ENCODE data around the gene ACR.
"Not testable (repeated sequence)": the region's sequence is repeated elsewhere in the genome, so short reads cannot be mapped to it uniquely, and the experiment has no call there.

Gene ACR

DNA sequence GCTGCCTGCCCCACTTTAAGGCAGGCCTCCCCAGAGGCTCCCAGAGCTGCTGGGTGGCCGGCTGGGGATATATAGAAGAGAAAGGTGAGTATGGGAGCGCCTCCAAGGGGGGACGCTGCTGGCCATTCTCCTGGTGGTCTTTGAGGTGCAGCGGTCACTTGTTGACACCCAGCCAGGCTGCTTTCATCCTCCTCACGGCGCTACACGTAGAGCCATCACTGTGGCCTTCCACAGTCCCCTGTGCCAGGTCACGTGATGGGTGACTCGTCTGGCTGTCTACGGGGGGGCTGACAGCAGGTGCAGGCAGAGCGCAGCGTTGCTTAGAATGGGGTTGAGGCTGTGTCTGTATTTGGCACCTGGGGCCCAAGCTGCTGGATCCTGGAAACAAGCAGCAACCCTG, 1.9 kb downstream of the ACR start:
- Histone ChIP-seq H3K9me3 (ENCODE audit: insufficient read depth, low read length) (no peaks in the 10 kb centered on the region), H3K36me3 (ENCODE audit: low read length) (no peaks in the 10 kb centered on the region), H3K9ac (ENCODE audit: low read length) (no peak overlapping the region), H3K27me3 (ENCODE audit: low read length) (peaks cover 3% of the 10 kb centered on the region; the same call in 1 of the 2 replicates), H3F3A (ENCODE audit: insufficient read depth) (no peaks in the 10 kb centered on the region), H3K4me3 (ENCODE audit: insufficient read depth, low read length, poor library complexity, severe bottlenecking) (no peak overlapping the region), H3K79me2 (ENCODE audit: insufficient read depth, low read length) (no peaks in the 10 kb centered on the region), H2AFZ (ENCODE audit: low read depth, low read length, severe bottlenecking) (no peak overlapping the region), H3K4me2 (ENCODE audit: low read depth, low read length, poor library complexity, severe bottlenecking) (no peak overlapping the region), H3K9me2 (replicated peaks; ENCODE audit: insufficient read depth, low read length) (no peaks in the 10 kb centered on the region), H3K27ac (ENCODE audit: low read depth, low read length) (no peak overlapping the region), H4K20me1 (ENCODE audit: low read depth, low read length) (no peaks in the 10 kb centered on the region)
- TF ChIP-seq CTCF (IDR thresholded peaks at IDR 0.05; ENCODE audit: insufficient read depth, low read length, poor library complexity, severe bottlenecking) (no peak), EZH2phosphoT487 (conservative IDR thresholded peaks at IDR 0.05; ENCODE audit: low read length) (no peak)

GRCh38 chr22:50740714-50741113, 2.7 kb downstream of the ACR start:
- H2AFZ ChIP-seq (ENCODE audit: low read depth, low read length, severe bottlenecking); H3K36me3 ChIP-seq (ENCODE audit: low read length); H3F3A ChIP-seq (ENCODE audit: insufficient read depth); H3K9ac ChIP-seq (ENCODE audit: low read length); H3K4me3 ChIP-seq (ENCODE audit: insufficient read depth, low read length, poor library complexity, severe bottlenecking); H3K27me3 ChIP-seq (ENCODE audit: low read length); H4K20me1 ChIP-seq (ENCODE audit: low read depth, low read length); H3K9me2 ChIP-seq (replicated peaks; ENCODE audit: insufficient read depth, low read length); H3K27ac ChIP-seq (ENCODE audit: low read depth, low read length); H3K9me3 ChIP-seq (ENCODE audit: insufficient read depth, low read length); H3K4me2 ChIP-seq (ENCODE audit: low read depth, low read length, poor library complexity, severe bottlenecking); H3K79me2 ChIP-seq (ENCODE audit: insufficient read depth, low read length): not testable (repeated sequence)

DNA sequence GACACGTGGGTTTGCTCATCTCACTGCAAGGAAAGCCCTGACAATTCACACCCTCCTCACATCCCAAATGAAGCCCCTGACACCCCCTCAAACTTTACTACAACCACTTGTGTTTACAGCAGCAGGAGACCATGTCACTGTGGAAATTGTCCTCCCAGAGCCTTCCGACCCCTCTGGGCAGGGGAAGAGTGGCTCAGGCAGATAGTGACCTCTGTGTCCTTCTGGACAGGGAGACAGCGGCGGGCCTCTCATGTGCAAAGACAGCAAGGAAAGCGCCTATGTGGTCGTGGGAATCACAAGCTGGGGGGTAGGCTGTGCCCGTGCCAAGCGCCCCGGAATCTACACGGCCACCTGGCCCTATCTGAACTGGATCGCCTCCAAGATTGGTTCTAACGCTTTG, 6.4 kb downstream of the ACR start:
- H3K27ac ChIP-seq (ENCODE audit: low read depth, low read length); H2AFZ ChIP-seq (ENCODE audit: low read depth, low read length, severe bottlenecking); H3K27me3 ChIP-seq (ENCODE audit: low read length); H3K9me2 ChIP-seq (replicated peaks; ENCODE audit: insufficient read depth, low read length); H3K4me3 ChIP-seq (ENCODE audit: insufficient read depth, low read length, poor library complexity, severe bottlenecking); H3K9me3 ChIP-seq (ENCODE audit: insufficient read depth, low read length); H3F3A ChIP-seq (ENCODE audit: insufficient read depth); H4K20me1 ChIP-seq (ENCODE audit: low read depth, low read length); H3K9ac ChIP-seq (ENCODE audit: low read length); H3K36me3 ChIP-seq (ENCODE audit: low read length); H3K79me2 ChIP-seq (ENCODE audit: insufficient read depth, low read length); H3K4me2 ChIP-seq (ENCODE audit: low read depth, low read length, poor library complexity, severe bottlenecking): not testable (repeated sequence)

GRCh38 chr22:50747521-50747920, 9.5 kb downstream of the ACR start:
- not testable (repeated sequence) for H2AFZ ChIP-seq (ENCODE audit: low read depth, low read length, severe bottlenecking); H3K36me3 ChIP-seq (ENCODE audit: low read length); H3K4me3 ChIP-seq (ENCODE audit: insufficient read depth, low read length, poor library complexity, severe bottlenecking); H3K9me2 ChIP-seq (replicated peaks; ENCODE audit: insufficient read depth, low read length); H3K79me2 ChIP-seq (ENCODE audit: insufficient read depth, low read length); H3K4me2 ChIP-seq (ENCODE audit: low read depth, low read length, poor library complexity, severe bottlenecking); H3F3A ChIP-seq (ENCODE audit: insufficient read depth); H3K9ac ChIP-seq (ENCODE audit: low read length); H3K27ac ChIP-seq (ENCODE audit: low read depth, low read length); H3K9me3 ChIP-seq (ENCODE audit: insufficient read depth, low read length); H3K27me3 ChIP-seq (ENCODE audit: low read length); H4K20me1 ChIP-seq (ENCODE audit: low read depth, low read length)

DNA sequence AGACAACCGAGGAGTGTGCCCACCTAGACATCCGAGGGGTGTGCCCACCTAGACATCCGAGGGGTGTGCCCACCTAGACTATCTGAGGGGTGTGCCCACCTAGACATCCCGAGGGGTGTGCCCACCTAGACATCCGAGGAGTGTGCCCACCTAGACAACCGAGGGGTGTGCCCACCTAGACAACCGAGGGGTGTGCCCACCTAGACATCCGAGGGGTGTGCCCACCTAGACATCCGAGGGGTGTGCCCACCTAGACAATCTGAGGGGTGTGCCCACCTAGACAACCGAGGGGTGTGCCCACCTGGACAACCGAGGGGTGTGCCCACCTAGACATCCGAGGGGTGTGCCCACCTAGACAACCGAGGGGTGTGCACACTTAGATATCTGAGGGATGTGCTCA, 10.6 kb downstream of the ACR start:
- not testable (repeated sequence) for H4K20me1 ChIP-seq (ENCODE audit: low read depth, low read length); H3K9me3 ChIP-seq (ENCODE audit: insufficient read depth, low read length); H3K36me3 ChIP-seq (ENCODE audit: low read length); H3K9me2 ChIP-seq (replicated peaks; ENCODE audit: insufficient read depth, low read length); H3K4me3 ChIP-seq (ENCODE audit: insufficient read depth, low read length, poor library complexity, severe bottlenecking); H3F3A ChIP-seq (ENCODE audit: insufficient read depth); H3K9ac ChIP-seq (ENCODE audit: low read length); H3K4me2 ChIP-seq (ENCODE audit: low read depth, low read length, poor library complexity, severe bottlenecking); H3K79me2 ChIP-seq (ENCODE audit: insufficient read depth, low read length); H3K27ac ChIP-seq (ENCODE audit: low read depth, low read length); H3K27me3 ChIP-seq (ENCODE audit: low read length); H2AFZ ChIP-seq (ENCODE audit: low read depth, low read length, severe bottlenecking)

DNA sequence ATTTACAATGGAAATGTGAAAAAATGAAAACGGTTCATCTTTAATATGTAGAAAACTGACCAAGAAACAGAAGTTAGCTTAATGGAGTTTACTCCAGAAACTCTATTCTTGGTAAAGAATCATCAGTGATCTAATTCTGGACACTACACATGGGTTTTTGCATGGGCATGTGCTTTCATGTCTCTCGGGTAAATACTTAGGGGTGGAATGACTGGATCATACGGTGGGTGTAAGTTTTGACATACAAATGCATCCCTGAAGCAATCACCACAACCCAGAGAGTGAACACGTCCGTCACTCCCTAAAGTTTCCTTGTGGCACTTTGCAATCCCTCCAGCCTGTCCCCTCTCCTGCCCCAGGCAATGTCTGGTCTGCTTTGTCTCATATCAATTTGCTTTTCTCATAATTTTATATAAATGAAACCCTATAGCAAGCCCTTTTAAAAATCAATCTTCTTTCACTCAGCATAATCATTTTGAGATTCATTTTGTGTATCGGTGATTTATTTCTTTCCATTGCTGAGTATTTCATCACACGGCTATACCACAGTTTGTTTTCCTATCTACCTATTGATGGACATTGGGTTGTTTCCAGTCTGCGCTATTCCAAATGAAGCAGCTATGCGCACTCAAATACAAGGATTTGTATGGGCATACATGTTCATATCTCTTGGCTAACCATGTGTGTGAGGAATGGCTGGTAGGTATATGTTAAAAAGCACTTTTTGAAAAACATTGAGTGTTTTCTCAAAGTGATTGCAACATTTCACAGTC, 11.5 kb downstream of the ACR start:
- H3K79me2 ChIP-seq (ENCODE audit: insufficient read depth, low read length); H3K4me3 ChIP-seq (ENCODE audit: insufficient read depth, low read length, poor library complexity, severe bottlenecking); H4K20me1 ChIP-seq (ENCODE audit: low read depth, low read length); H3K4me2 ChIP-seq (ENCODE audit: low read depth, low read length, poor library complexity, severe bottlenecking); H3K27ac ChIP-seq (ENCODE audit: low read depth, low read length); H3K9me3 ChIP-seq (ENCODE audit: insufficient read depth, low read length); H3K9me2 ChIP-seq (replicated peaks; ENCODE audit: insufficient read depth, low read length); H3K36me3 ChIP-seq (ENCODE audit: low read length); H3K27me3 ChIP-seq (ENCODE audit: low read length); H3K9ac ChIP-seq (ENCODE audit: low read length); H2AFZ ChIP-seq (ENCODE audit: low read depth, low read length, severe bottlenecking); H3F3A ChIP-seq (ENCODE audit: insufficient read depth): not testable (repeated sequence)

DNA sequence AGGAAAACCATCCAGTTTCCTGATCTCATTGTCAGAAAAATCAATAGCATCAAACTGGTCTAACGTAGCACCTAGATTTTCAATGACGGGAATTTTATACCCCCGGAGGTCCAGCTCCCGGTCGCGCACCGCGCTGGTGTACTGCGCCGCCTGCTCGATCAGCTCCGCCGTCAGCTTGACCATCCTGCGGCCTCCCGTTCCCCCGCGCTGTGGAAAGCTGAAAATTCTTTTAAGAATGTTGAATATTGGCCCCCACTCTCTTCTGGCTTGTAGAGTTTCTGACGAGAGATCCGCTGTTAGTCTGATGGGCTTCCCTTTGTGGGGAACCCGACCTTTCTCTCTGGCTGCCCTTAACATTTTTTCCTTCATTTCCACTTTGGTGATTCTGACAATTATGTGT, 17.2 kb downstream of the ACR start:
- not testable (repeated sequence) for H3K9ac ChIP-seq (ENCODE audit: low read length); H3K79me2 ChIP-seq (ENCODE audit: insufficient read depth, low read length); H2AFZ ChIP-seq (ENCODE audit: low read depth, low read length, severe bottlenecking); H3K4me2 ChIP-seq (ENCODE audit: low read depth, low read length, poor library complexity, severe bottlenecking); H3K4me3 ChIP-seq (ENCODE audit: insufficient read depth, low read length, poor library complexity, severe bottlenecking); H3F3A ChIP-seq (ENCODE audit: insufficient read depth); H3K9me3 ChIP-seq (ENCODE audit: insufficient read depth, low read length); H3K36me3 ChIP-seq (ENCODE audit: low read length); H4K20me1 ChIP-seq (ENCODE audit: low read depth, low read length); H3K27me3 ChIP-seq (ENCODE audit: low read length); H3K27ac ChIP-seq (ENCODE audit: low read depth, low read length); H3K9me2 ChIP-seq (replicated peaks; ENCODE audit: insufficient read depth, low read length)
